ENCODE measurements around the gene RAB40B.
"Not testable (repeated sequence)": the region's sequence is repeated elsewhere in the genome, so short reads cannot be mapped to it uniquely, and the experiment has no call there.

The RAB40B gene

GRCh38 chr17:82663381-82664275, 34.9 kb downstream of the RAB40B start:
- in situ Hi-C loops (cut with MboI; ENCODE audit: low sequenced_read_pairs), result no loop called here
- no peak for DNase-seq (ENCODE audit: low spot score in 2 of 2)
- Histone ChIP-seq H3K36me3 (replicated peaks) (no peaks in the 10 kb centered on the region), H3K4me3 (no peak overlapping the region), H3K27me3 (ENCODE audit: low read depth) (no peaks in the 10 kb centered on the region), H3K4me1 (no peaks in the 10 kb centered on the region), H3K9me3 (no peaks in the 10 kb centered on the region)

GRCh38 chr17:82662711-82663261, 35.7 kb downstream of the RAB40B start:
- H3K4me1 ChIP-seq, result no peaks in the 10 kb centered on the region
- no peak overlapping the region for H3K4me3 ChIP-seq
- H3K27me3 ChIP-seq (ENCODE audit: low read depth), result no peaks in the 10 kb centered on the region
- H3K9me3 ChIP-seq, result no peaks in the 10 kb centered on the region
- DNase-seq (ENCODE audit: low spot score in 2 of 2), result no peak
- H3K36me3 ChIP-seq (replicated peaks), result no peaks in the 10 kb centered on the region
- in situ Hi-C loops (cut with MboI; ENCODE audit: low sequenced_read_pairs), result no loop called here

GRCh38 chr17:82661717-82662683, 36.5 kb downstream of the RAB40B start:
- DNase-seq (ENCODE audit: low spot score in 2 of 2), result no peak
- in situ Hi-C loops (cut with MboI; ENCODE audit: low sequenced_read_pairs), result no loop called here
- H3K36me3 ChIP-seq (replicated peaks), result no peaks in the 10 kb centered on the region
- no peak overlapping the region for H3K4me3 ChIP-seq
- H3K27me3 ChIP-seq (ENCODE audit: low read depth), result no peaks in the 10 kb centered on the region
- no peaks in the 10 kb centered on the region for H3K9me3 ChIP-seq
- no peaks in the 10 kb centered on the region for H3K4me1 ChIP-seq

GRCh38 chr17:82659886-82660285, 38.6 kb downstream of the RAB40B start:
- Histone ChIP-seq H3K9me3 (no peaks in the 10 kb centered on the region), H3K27me3 (ENCODE audit: low read depth) (no peaks in the 10 kb centered on the region), H3K4me1 (no peaks in the 10 kb centered on the region), H3K36me3 (replicated peaks) (no peaks in the 10 kb centered on the region), H3K4me3 (no peak overlapping the region)
- in situ Hi-C loops (cut with MboI; ENCODE audit: low sequenced_read_pairs), result no loop called here
- DNase-seq (ENCODE audit: low spot score in 2 of 2), result no peak

- Histone ChIP-seq H3K27me3 (ENCODE audit: low read depth) (no peaks in the 10 kb centered on the region), H3K4me1 (no peaks in the 10 kb centered on the region), H3K4me3 (no peak overlapping the region), H3K36me3 (replicated peaks) (no peaks in the 10 kb centered on the region), H3K9me3 (no peaks in the 10 kb centered on the region)
- no peak for DNase-seq (ENCODE audit: low spot score in 2 of 2)
- in situ Hi-C loops (cut with MboI; ENCODE audit: low sequenced_read_pairs), result no loop called here
Measured at GRCh38 chr17:82658796-82659452, 39.6 kb downstream of the RAB40B start.

GRCh38 chr17:82658331-82658730, 40.2 kb downstream of the RAB40B start:
- H3K4me1 ChIP-seq, result no peaks in the 10 kb centered on the region
- no peaks in the 10 kb centered on the region for H3K9me3 ChIP-seq
- no peaks in the 10 kb centered on the region for H3K36me3 ChIP-seq (replicated peaks)
- in situ Hi-C loops (cut with MboI; ENCODE audit: low sequenced_read_pairs), result no loop called here
- no peak for DNase-seq (ENCODE audit: low spot score in 2 of 2)
- no peaks in the 10 kb centered on the region for H3K27me3 ChIP-seq (ENCODE audit: low read depth)
- no peak overlapping the region for H3K4me3 ChIP-seq

GRCh38 chr17:82657926-82658325, 40.6 kb downstream of the RAB40B start:
- in situ Hi-C loops (cut with MboI; ENCODE audit: low sequenced_read_pairs), result no loop called here
- Histone ChIP-seq H3K4me3 (no peak overlapping the region), H3K27me3 (ENCODE audit: low read depth) (no peaks in the 10 kb centered on the region), H3K36me3 (replicated peaks) (no peaks in the 10 kb centered on the region), H3K4me1 (no peaks in the 10 kb centered on the region), H3K9me3 (no peaks in the 10 kb centered on the region)
- no peak for DNase-seq (ENCODE audit: low spot score in 2 of 2)

GRCh38 chr17:82656266-82656665, 42.2 kb downstream of the RAB40B start:
- Histone ChIP-seq H3K9me3 (no peaks in the 10 kb centered on the region), H3K4me3 (no peak overlapping the region), H3K4me1 (no peaks in the 10 kb centered on the region), H3K36me3 (replicated peaks) (no peaks in the 10 kb centered on the region), H3K27me3 (ENCODE audit: low read depth) (no peaks in the 10 kb centered on the region)
- DNase-seq (ENCODE audit: low spot score in 2 of 2), result no peak
- in situ Hi-C loops (cut with MboI; ENCODE audit: low sequenced_read_pairs), result no loop called here

- no peak for DNase-seq (ENCODE audit: low spot score in 2 of 2)
- Histone ChIP-seq H3K4me1 (no peaks in the 10 kb centered on the region), H3K4me3 (no peak overlapping the region), H3K36me3 (replicated peaks) (no peaks in the 10 kb centered on the region), H3K27me3 (ENCODE audit: low read depth) (no peaks in the 10 kb centered on the region), H3K9me3 (no peaks in the 10 kb centered on the region)
- in situ Hi-C loops (cut with MboI; ENCODE audit: low sequenced_read_pairs), result no loop called here
Measured at GRCh38 chr17:82655523-82655922, 43.0 kb downstream of the RAB40B start.

GRCh38 chr17:82655038-82655479, 43.4 kb downstream of the RAB40B start:
- no peaks in the 10 kb centered on the region for H3K27me3 ChIP-seq (ENCODE audit: low read depth)
- DNase-seq (ENCODE audit: low spot score in 2 of 2), result no peak
- no peaks in the 10 kb centered on the region for H3K9me3 ChIP-seq
- H3K4me1 ChIP-seq, result no peaks in the 10 kb centered on the region
- H3K36me3 ChIP-seq (replicated peaks), result no peaks in the 10 kb centered on the region
- in situ Hi-C loops (cut with MboI; ENCODE audit: low sequenced_read_pairs), result no loop called here
- no peak overlapping the region for H3K4me3 ChIP-seq

- H3K27me3 ChIP-seq (ENCODE audit: low read depth); H3K4me1 ChIP-seq; in situ Hi-C loops (cut with MboI; ENCODE audit: low sequenced_read_pairs); H3K36me3 ChIP-seq (replicated peaks); H3K4me3 ChIP-seq; H3K9me3 ChIP-seq; DNase-seq (ENCODE audit: low spot score in 2 of 2): not testable (repeated sequence)
Measured at GRCh38 chr17:82654611-82655010, 43.9 kb downstream of the RAB40B start.

GRCh38 chr17:82653651-82654528, 44.6 kb downstream of the RAB40B start:
- Histone ChIP-seq H3K9me3 (no peaks in the 10 kb centered on the region), H3K4me1 (peaks cover 1% of the 10 kb centered on the region; the same call in 1 of the 2 replicates), H3K36me3 (replicated peaks) (no peaks in the 10 kb centered on the region), H3K27me3 (ENCODE audit: low read depth) (no peaks in the 10 kb centered on the region), H3K4me3 (no peak overlapping the region)
- in situ Hi-C loops (cut with MboI; ENCODE audit: low sequenced_read_pairs), result no loop called here
- no peak for DNase-seq (ENCODE audit: low spot score in 2 of 2)
